DND-41 (cell line): ENCODE data around the gene PCMTD2.

ENCODE experiments used
- CTCF ChIP-seq: IDR thresholded peaks from 2 replicates; pipeline ENCODE4 v1.5.1; 2012; ENCODE audit warnings: borderline replicate concordance, low read length, moderate library complexity, mild to moderate bottlenecking; ENCODE audit not compliant: poor library complexity, severe bottlenecking; ENCODE audit errors: extremely low read depth
- EZH2 ChIP-seq: IDR thresholded peaks from 3 replicates; pipeline ENCODE4 v1.6.1; 2012; ENCODE audit warnings: borderline replicate concordance, low read depth, mild to moderate bottlenecking, moderate library complexity, low read length, inconsistent platforms; ENCODE audit not compliant: severe bottlenecking

GRCh38 chr20:64253000-64253383, 2.6 kb upstream of the PCMTD2 start:
- TF ChIP-seq CTCF: no peak
- TF ChIP-seq EZH2: no peak
